ENCODE data around the gene COL27A1. TPM values are rescaled to one million over a fixed set of nuclear protein-coding genes. Genes with fewer than 3 reads are reported as not detected.

The COL27A1 gene
- polyA plus RNA-seq, 1 donor (not counting 4 experiments of a cell fraction or from before 2014, with no cell fraction given), result 14.0 TPM

GRCh38 chr9:114202396-114202795 is 47.1 kb downstream of the COL27A1 start:
- no peaks in the 10 kb centered on the region for H3K9me1 ChIP-seq (ENCODE audit: control insufficient read depth, extremely low read depth, insufficient read depth, low read length)
- H3K4me1 ChIP-seq (ENCODE audit: control insufficient read depth, extremely low read depth, insufficient read depth, low read length), result peaks cover 4% of the 10 kb centered on the region
- H3K36me3 ChIP-seq (ENCODE audit: control insufficient read depth in 2 of 2, extremely low read depth in 1 of 2, insufficient read depth in 2 of 2, low read length in 2 of 2), result peaks cover 14 to 38% of the 10 kb centered on the region in 2 experiments
- H3K9ac ChIP-seq (ENCODE audit: control insufficient read depth, extremely low read depth, insufficient read depth, low read length), result no peak overlapping the region
- no peaks in the 10 kb centered on the region for H4K20me1 ChIP-seq (ENCODE audit: control insufficient read depth, extremely low read depth, insufficient read depth, low read length)
- no peak overlapping the region for H3K4me3 ChIP-seq (ENCODE audit: control insufficient read depth in 2 of 3, extremely low read depth in 1 of 3, insufficient read depth in 2 of 3, low read depth in 1 of 3, low read length in 3 of 3)
- no peak overlapping the region for H2AFZ ChIP-seq (ENCODE audit: control insufficient read depth, low read length)
- no peak for TF ChIP-seq EZH2 (IDR thresholded peaks at IDR 0.05; ENCODE audit: low read length)
- no peak for TF ChIP-seq CTCF (optimal IDR thresholded peaks at IDR 0.05 in 1 of 3, IDR thresholded peaks at IDR 0.05 in 1 of 3, conservative IDR thresholded peaks at IDR 0.05 in 1 of 3; ENCODE audit: extremely low read depth in 1 of 3, insufficient read depth in 2 of 3, low read length in 3 of 3)
- H3K27ac ChIP-seq (ENCODE audit: control insufficient read depth, insufficient read depth, low read length), result no peak overlapping the region
- DNase-seq (ENCODE audit: low read depth, low spot score), result no peak
- FAIRE-seq, result no peak
- H3K9me3 ChIP-seq (ENCODE audit: control insufficient read depth, low read depth, low read length), result no peaks in the 10 kb centered on the region
- no peak overlapping the region for H3K4me2 ChIP-seq (ENCODE audit: control insufficient read depth, extremely low read depth, insufficient read depth, low read depth, low read length)
- no peaks in the 10 kb centered on the region for H3K79me2 ChIP-seq (ENCODE audit: control insufficient read depth, insufficient read depth, low read length)
- dilution Hi-C loops (cut with MboI; ENCODE audit: extremely low pct_ligation_motif_present, low sequenced_read_pairs), result no loop called here
- no peaks in the 10 kb centered on the region for H3K27me3 ChIP-seq (ENCODE audit: control insufficient read depth, extremely low read depth, insufficient read depth, low read length)

DNA sequence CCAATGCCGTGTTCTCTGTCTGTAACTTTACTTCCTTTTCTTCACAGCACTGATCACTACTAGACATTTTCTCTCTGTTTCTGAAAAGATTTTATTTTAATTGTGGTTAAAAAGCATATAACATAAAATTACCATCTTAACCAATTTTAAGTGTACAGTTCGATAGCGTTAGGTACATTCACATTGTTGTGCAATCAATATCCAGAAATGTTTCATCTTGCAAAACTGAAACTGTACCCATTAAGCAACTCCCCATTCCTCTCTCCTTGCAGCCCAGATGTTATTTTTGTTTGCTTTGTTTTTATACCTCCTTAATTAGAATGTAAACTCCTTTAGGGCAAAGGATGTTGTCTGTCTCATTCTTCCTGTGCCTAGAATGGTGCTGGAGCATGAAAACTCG is 47.5 kb downstream of the COL27A1 start:
- no peak overlapping the region for H2AFZ ChIP-seq (ENCODE audit: control insufficient read depth, low read length)

More for the DNA sequence above, 47.5 kb downstream of the COL27A1 start:
- no peaks in the 10 kb centered on the region for H4K20me1 ChIP-seq (ENCODE audit: control insufficient read depth, extremely low read depth, insufficient read depth, low read length)
- no peaks in the 10 kb centered on the region for H3K79me2 ChIP-seq (ENCODE audit: control insufficient read depth, insufficient read depth, low read length)
- peak; percentile 36 for FAIRE-seq
- no peak for DNase-seq (ENCODE audit: low read depth, low spot score)
- TF ChIP-seq EZH2 (IDR thresholded peaks at IDR 0.05; ENCODE audit: low read length) (no peak), CTCF (optimal IDR thresholded peaks at IDR 0.05 in 1 of 3, IDR thresholded peaks at IDR 0.05 in 1 of 3, conservative IDR thresholded peaks at IDR 0.05 in 1 of 3; ENCODE audit: extremely low read depth in 1 of 3, insufficient read depth in 2 of 3, low read length in 3 of 3) (no peak)
- H3K36me3 ChIP-seq (ENCODE audit: control insufficient read depth in 2 of 2, extremely low read depth in 1 of 2, insufficient read depth in 2 of 2, low read length in 2 of 2), result peaks cover 14 to 37% of the 10 kb centered on the region in 2 experiments
- H3K27ac ChIP-seq (ENCODE audit: control insufficient read depth, insufficient read depth, low read length), result no peak overlapping the region
- H3K9me1 ChIP-seq (ENCODE audit: control insufficient read depth, extremely low read depth, insufficient read depth, low read length), result no peaks in the 10 kb centered on the region
- H3K4me3 ChIP-seq (ENCODE audit: control insufficient read depth in 2 of 3, extremely low read depth in 1 of 3, insufficient read depth in 2 of 3, low read depth in 1 of 3, low read length in 3 of 3), result no peak overlapping the region
- peaks cover 5% of the 10 kb centered on the region for H3K4me1 ChIP-seq (ENCODE audit: control insufficient read depth, extremely low read depth, insufficient read depth, low read length)
- H3K9me3 ChIP-seq (ENCODE audit: control insufficient read depth, low read depth, low read length), result no peaks in the 10 kb centered on the region
- dilution Hi-C loops (cut with MboI; ENCODE audit: extremely low pct_ligation_motif_present, low sequenced_read_pairs), result no loop called here
- no peak overlapping the region for H3K4me2 ChIP-seq (ENCODE audit: control insufficient read depth, extremely low read depth, insufficient read depth, low read depth, low read length)
- no peaks in the 10 kb centered on the region for H3K27me3 ChIP-seq (ENCODE audit: control insufficient read depth, extremely low read depth, insufficient read depth, low read length)
- no peak overlapping the region for H3K9ac ChIP-seq (ENCODE audit: control insufficient read depth, extremely low read depth, insufficient read depth, low read length)

All from keratinocyte (primary cell).